ENCODE measurements around the gene PFDN2.

Gene PFDN2

GRCh38 chr1:161082996-161083747 is 34.7 kb downstream of the PFDN2 start:
- TF ChIP-seq, protein P1, sequence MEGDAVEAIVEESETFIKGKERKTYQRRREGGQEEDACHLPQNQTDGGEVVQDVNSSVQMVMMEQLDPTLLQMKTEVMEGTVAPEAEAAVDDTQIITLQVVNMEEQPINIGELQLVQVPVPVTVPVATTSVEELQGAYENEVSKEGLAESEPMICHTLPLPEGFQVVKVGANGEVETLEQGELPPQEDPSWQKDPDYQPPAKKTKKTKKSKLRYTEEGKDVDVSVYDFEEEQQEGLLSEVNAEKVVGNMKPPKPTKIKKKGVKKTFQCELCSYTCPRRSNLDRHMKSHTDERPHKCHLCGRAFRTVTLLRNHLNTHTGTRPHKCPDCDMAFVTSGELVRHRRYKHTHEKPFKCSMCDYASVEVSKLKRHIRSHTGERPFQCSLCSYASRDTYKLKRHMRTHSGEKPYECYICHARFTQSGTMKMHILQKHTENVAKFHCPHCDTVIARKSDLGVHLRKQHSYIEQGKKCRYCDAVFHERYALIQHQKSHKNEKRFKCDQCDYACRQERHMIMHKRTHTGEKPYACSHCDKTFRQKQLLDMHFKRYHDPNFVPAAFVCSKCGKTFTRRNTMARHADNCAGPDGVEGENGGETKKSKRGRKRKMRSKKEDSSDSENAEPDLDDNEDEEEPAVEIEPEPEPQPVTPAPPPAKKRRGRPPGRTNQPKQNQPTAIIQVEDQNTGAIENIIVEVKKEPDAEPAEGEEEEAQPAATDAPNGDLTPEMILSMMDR (IDR thresholded peaks at IDR 0.05) = no peak
- Histone ChIP-seq H3K36me3 (no peaks in the 10 kb centered on the region), H3K9me3 (no peaks in the 10 kb centered on the region), H3K4me1 (ENCODE audit: control insufficient read depth in 1 of 2, insufficient read depth in 1 of 2, low read depth in 1 of 2, low read length in 1 of 2) (peaks cover 0 to 3% of the 10 kb centered on the region in 2 experiments), H3K4me3 (ENCODE audit: low read depth in 1 of 2, low read length in 1 of 2) (no peak overlapping the region), H3K27ac (no peak overlapping the region), H3K27me3 (no peaks in the 10 kb centered on the region)

GRCh38 chr1:161082483-161082882 is 35.4 kb downstream of the PFDN2 start:
- no peaks in the 10 kb centered on the region for H3K9me3 ChIP-seq
- H3K27ac ChIP-seq = no peak overlapping the region
- TF ChIP-seq, protein P1 (IDR thresholded peaks at IDR 0.05) = no peak

DNA sequence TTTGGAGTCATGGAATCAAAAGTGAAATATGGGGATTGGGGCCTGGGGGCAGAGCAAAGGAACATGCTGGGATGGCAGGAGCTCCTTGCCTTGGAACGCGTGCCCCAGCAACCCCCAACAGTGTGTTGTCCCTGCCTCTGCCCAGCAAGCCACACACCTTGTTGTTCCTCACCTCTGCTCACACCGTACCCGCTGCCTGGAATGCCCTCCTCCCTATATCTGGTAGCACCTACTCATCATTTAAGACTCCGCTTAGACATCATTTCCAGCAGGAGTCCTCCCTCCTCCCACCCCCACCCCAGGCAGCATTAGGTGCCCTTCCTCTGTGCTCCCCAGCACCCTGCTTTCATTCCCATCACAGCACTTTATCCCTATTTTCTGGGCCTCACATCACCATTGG is 36.3 kb downstream of the PFDN2 start:
- no peaks in the 10 kb centered on the region for H3K9me3 ChIP-seq
- TF ChIP-seq, protein P1 (IDR thresholded peaks at IDR 0.05) = no peak
- H3K27ac ChIP-seq = no peak overlapping the region
- no peak overlapping the region for H3K4me3 ChIP-seq (ENCODE audit: low read depth in 1 of 2, low read length in 1 of 2)
- peaks cover 0 to 3% of the 10 kb centered on the region in 2 experiments for H3K4me1 ChIP-seq (ENCODE audit: control insufficient read depth in 1 of 2, insufficient read depth in 1 of 2, low read depth in 1 of 2, low read length in 1 of 2)
- no peaks in the 10 kb centered on the region for H3K36me3 ChIP-seq
- H3K27me3 ChIP-seq = no peaks in the 10 kb centered on the region

More at GRCh38 chr1:161082483-161082882, 35.4 kb downstream of the PFDN2 start:
- Histone ChIP-seq H3K4me1 (ENCODE audit: control insufficient read depth in 1 of 2, insufficient read depth in 1 of 2, low read depth in 1 of 2, low read length in 1 of 2) (peaks cover 0 to 3% of the 10 kb centered on the region in 2 experiments), H3K4me3 (ENCODE audit: low read depth in 1 of 2, low read length in 1 of 2) (no peak overlapping the region), H3K36me3 (no peaks in the 10 kb centered on the region), H3K27me3 (no peaks in the 10 kb centered on the region)

GRCh38 chr1:161080441-161081405 is 37.1 kb downstream of the PFDN2 start:
- no peak overlapping the region for H3K27ac ChIP-seq
- no peak overlapping the region for H3K4me3 ChIP-seq (ENCODE audit: low read depth in 1 of 2, low read length in 1 of 2)
- H3K9me3 ChIP-seq = no peaks in the 10 kb centered on the region
- TF ChIP-seq, protein P1 (IDR thresholded peaks at IDR 0.05) = no peak
- no peaks in the 10 kb centered on the region for H3K36me3 ChIP-seq
- H3K4me1 ChIP-seq (ENCODE audit: control insufficient read depth in 1 of 2, insufficient read depth in 1 of 2, low read depth in 1 of 2, low read length in 1 of 2) = peaks cover 0 to 3% of the 10 kb centered on the region in 2 experiments
- H3K27me3 ChIP-seq = no peaks in the 10 kb centered on the region

- TF ChIP-seq, protein P1 (IDR thresholded peaks at IDR 0.05) = no peak
- Histone ChIP-seq H3K9me3 (no peaks in the 10 kb centered on the region), H3K4me1 (ENCODE audit: control insufficient read depth in 1 of 2, insufficient read depth in 1 of 2, low read depth in 1 of 2, low read length in 1 of 2) (peaks cover 0 to 3% of the 10 kb centered on the region in 2 experiments), H3K36me3 (no peaks in the 10 kb centered on the region), H3K27me3 (no peaks in the 10 kb centered on the region), H3K4me3 (ENCODE audit: low read depth in 1 of 2, low read length in 1 of 2) (no peak overlapping the region), H3K27ac (no peak overlapping the region)
Observed at GRCh38 chr1:161079436-161080110, 38.3 kb downstream of the PFDN2 start.
